ENCODE data around the gene ITGB2.

ITGB2 gene

DNA sequence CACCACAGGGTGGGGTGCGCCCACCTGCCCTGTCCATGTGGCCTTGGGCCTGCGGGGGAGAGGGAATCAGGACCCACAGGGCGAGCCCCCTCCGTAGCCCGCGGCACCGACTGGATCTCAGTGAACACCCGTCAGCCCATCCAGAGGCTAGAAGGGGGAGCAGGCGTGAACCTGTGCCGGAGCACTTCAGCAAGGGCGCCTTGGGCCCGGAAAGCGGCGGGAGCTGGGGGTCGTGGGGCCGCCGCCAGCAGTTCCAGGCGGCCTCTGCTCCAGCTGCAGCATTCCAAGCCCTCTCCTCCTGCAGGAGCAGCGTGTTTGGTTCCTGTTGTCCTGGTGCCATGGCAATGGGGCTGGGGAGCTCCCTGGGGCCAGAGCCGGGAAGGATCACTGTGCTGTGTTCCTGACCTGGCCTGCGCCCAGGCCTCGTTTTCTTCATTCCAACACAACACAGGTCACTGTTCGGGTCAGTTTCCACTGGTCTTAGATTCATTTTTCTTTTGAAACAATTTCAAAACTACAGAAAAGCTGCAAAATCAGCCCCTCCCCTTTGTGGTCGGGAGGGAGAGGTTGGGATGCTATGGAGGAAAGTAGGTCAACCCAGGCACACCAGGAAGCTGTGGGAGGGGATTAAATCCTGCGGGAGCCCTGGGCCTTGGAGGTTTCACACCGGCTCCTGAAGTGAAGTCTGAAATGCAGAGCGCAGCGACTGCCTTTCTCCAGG lies 37.9 kb upstream of the ITGB2 start:
- no peak overlapping the region for H3K4me2 ChIP-seq
- H3K4me3 ChIP-seq (IDR thresholded peaks at IDR 0.05; ENCODE audit: insufficient read depth, low read depth, low read length): no peak overlapping the region
- H4K20me1 ChIP-seq (ENCODE audit: insufficient read depth): no peaks in the 10 kb centered on the region
- no peak overlapping the region for H2AFZ ChIP-seq (ENCODE audit: low read depth)
- peaks cover 23% of the 10 kb centered on the region for H3K4me1 ChIP-seq (ENCODE audit: low read depth, poor library complexity, severe bottlenecking)
- TF ChIP-seq, protein P1, sequence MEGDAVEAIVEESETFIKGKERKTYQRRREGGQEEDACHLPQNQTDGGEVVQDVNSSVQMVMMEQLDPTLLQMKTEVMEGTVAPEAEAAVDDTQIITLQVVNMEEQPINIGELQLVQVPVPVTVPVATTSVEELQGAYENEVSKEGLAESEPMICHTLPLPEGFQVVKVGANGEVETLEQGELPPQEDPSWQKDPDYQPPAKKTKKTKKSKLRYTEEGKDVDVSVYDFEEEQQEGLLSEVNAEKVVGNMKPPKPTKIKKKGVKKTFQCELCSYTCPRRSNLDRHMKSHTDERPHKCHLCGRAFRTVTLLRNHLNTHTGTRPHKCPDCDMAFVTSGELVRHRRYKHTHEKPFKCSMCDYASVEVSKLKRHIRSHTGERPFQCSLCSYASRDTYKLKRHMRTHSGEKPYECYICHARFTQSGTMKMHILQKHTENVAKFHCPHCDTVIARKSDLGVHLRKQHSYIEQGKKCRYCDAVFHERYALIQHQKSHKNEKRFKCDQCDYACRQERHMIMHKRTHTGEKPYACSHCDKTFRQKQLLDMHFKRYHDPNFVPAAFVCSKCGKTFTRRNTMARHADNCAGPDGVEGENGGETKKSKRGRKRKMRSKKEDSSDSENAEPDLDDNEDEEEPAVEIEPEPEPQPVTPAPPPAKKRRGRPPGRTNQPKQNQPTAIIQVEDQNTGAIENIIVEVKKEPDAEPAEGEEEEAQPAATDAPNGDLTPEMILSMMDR (conservative IDR thresholded peaks at IDR 0.05; ENCODE audit: low read depth, low read length): no peak
- peaks cover 40% of the 10 kb centered on the region for H3K79me2 ChIP-seq (ENCODE audit: insufficient read depth, low read depth)
- H3K9ac ChIP-seq: no peak overlapping the region
- no peak overlapping the region for H3K27ac ChIP-seq
- no peaks in the 10 kb centered on the region; the same call in 1 of the 2 replicates for H3K36me3 ChIP-seq (ENCODE audit: insufficient read depth)
- H3K27me3 ChIP-seq (ENCODE audit: insufficient read depth, low read depth): no peaks in the 10 kb centered on the region

DNA sequence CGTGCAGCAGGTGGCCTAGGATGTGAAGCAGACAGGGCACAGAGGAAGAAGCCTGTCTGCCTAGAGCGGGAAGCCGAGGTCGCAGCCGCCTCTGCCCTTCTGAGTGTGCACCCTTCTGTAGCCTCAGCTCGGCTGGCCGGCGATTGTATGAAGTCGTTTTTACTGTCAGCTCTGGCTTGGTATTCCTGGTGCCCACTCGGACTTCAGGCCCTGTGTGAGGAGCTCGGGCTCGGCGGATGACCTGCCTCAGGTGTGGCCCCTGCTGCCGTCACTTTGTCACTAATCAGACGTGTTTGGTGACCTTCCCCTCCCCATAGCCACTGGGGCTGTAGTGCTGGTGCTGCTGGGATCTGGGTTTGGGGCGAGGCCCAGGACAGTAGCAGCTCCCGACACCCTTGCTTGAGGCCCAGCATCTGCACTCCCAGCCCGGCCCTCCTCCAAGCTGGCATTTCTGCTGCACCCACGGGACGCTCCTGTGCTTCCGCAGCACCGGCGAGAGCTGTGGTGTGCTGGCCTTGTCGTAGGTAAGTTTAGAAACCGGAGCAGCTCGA lies 37.3 kb upstream of the ITGB2 start:
- Histone ChIP-seq H3K27me3 (ENCODE audit: insufficient read depth, low read depth) (no peaks in the 10 kb centered on the region), H4K20me1 (ENCODE audit: insufficient read depth) (no peaks in the 10 kb centered on the region), H3K4me1 (ENCODE audit: low read depth, poor library complexity, severe bottlenecking) (peaks cover 30% of the 10 kb centered on the region), H3K9ac (no peak overlapping the region), H3K27ac (no peak overlapping the region), H3K79me2 (ENCODE audit: insufficient read depth, low read depth) (peaks cover 47% of the 10 kb centered on the region), H3K4me3 (IDR thresholded peaks at IDR 0.05; ENCODE audit: insufficient read depth, low read depth, low read length) (no peak overlapping the region), H3K4me2 (no peak overlapping the region), H3K36me3 (ENCODE audit: insufficient read depth) (no peaks in the 10 kb centered on the region; the same call in 1 of the 2 replicates), H2AFZ (ENCODE audit: low read depth) (no peak overlapping the region)
- TF ChIP-seq, protein P1 (conservative IDR thresholded peaks at IDR 0.05; ENCODE audit: low read depth, low read length): no peak

DNA sequence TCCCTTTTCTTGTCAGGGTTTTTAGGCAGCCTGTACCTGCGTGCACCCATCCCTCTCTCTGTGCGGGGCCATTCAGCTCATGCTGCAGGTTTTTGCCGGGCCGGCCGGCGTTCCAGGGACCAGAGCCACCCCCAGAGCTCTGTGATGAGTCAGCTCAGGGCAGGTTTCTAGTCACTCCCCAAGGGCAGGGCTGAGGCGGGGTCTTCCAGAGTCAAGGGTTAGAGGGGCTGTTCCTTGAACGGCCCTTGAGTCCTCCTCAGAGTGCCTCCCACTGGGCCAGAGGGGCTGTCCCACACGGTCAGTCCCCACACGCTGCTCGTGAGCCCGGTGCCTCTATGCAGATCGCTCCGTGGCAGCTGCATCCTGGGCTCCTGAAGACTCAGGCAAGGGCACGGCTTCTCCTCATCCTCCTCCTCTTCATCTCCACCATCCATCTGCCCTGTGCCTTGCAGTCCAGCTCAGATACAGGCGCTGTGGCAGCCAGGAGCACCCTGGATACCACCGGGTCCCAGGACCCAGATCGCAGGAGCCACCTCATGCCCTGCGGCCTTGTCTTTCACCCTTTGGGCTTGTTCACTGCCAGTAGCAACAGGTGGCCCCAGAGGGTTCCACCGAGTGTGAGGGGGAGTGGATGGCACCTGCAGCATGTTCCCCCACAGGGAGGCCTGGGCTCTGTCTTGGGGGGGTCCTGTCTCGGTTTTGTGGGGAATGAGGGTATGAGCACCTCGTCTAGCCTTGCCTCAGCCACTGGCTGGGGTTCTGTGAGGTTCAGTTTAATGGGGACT lies 36.5 kb upstream of the ITGB2 start:
- Histone ChIP-seq H3K27ac (no peak overlapping the region), H3K4me2 (no peak overlapping the region), H3K79me2 (ENCODE audit: insufficient read depth, low read depth) (peaks cover 48% of the 10 kb centered on the region), H3K9ac (no peak overlapping the region), H4K20me1 (ENCODE audit: insufficient read depth) (no peaks in the 10 kb centered on the region), H2AFZ (ENCODE audit: low read depth) (no peak overlapping the region), H3K27me3 (ENCODE audit: insufficient read depth, low read depth) (no peaks in the 10 kb centered on the region), H3K4me3 (IDR thresholded peaks at IDR 0.05; ENCODE audit: insufficient read depth, low read depth, low read length) (no peak overlapping the region), H3K36me3 (ENCODE audit: insufficient read depth) (no peaks in the 10 kb centered on the region; the same call in 1 of the 2 replicates), H3K4me1 (ENCODE audit: low read depth, poor library complexity, severe bottlenecking) (peaks cover 37% of the 10 kb centered on the region)
- TF ChIP-seq, protein P1 (conservative IDR thresholded peaks at IDR 0.05; ENCODE audit: low read depth, low read length): no peak

DNA sequence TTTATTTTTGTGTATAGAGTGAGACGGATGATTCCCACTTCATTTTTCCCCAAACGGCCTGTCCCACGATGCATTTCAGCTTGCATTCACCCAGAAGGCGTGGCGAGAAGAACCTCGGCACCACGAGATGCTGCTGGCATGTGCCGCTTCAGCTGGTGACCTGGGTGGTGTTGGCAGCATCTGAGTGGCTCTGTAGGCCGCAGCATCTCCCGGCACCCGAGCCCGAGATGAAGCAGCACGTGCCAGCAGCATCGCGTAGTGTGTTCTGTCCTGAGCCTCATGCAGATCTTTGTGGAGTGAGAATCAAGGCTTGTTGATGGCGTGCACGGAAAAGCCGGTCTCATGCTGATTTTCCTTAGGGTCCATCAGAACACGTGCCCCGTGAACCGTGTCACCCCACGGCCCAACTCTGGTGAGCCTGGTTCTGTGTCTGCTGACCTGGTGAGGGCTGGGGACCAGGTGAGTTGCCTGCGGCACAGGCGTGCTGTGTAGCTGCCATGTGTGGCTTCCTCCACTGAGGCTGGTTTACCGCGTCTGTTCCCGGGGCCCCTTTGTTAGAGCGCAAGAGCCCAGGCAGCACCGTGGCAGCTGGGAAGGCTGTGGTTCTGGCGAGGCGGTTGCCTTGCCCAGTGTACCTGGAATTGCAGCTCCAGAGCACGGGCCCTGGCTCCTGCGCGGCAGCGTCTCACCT lies 35.8 kb upstream of the ITGB2 start:
- no peak overlapping the region for H2AFZ ChIP-seq (ENCODE audit: low read depth)
- TF ChIP-seq, protein P1 (conservative IDR thresholded peaks at IDR 0.05; ENCODE audit: low read depth, low read length): no peak
- H3K36me3 ChIP-seq (ENCODE audit: insufficient read depth): no peaks in the 10 kb centered on the region; the same call in 1 of the 2 replicates
- no peak overlapping the region for H3K4me2 ChIP-seq
- H3K27ac ChIP-seq: no peak overlapping the region
- H3K79me2 ChIP-seq (ENCODE audit: insufficient read depth, low read depth): peaks cover 50% of the 10 kb centered on the region
- no peak overlapping the region for H3K9ac ChIP-seq
- no peak overlapping the region for H3K4me3 ChIP-seq (IDR thresholded peaks at IDR 0.05; ENCODE audit: insufficient read depth, low read depth, low read length)
- H3K27me3 ChIP-seq (ENCODE audit: insufficient read depth, low read depth): no peaks in the 10 kb centered on the region
- no peaks in the 10 kb centered on the region for H4K20me1 ChIP-seq (ENCODE audit: insufficient read depth)
- H3K4me1 ChIP-seq (ENCODE audit: low read depth, poor library complexity, severe bottlenecking): peaks cover 43% of the 10 kb centered on the region

Measured in KMS-11 (cell line).